ENCODE results near the gene ETV5. TPM values are rescaled to one million over a fixed set of nuclear protein-coding genes. Genes with fewer than 3 reads are reported as not detected.

Gene ETV5
- total and polyA plus RNA-seq, 9 of the 15 experiments (the other 6 are each of a cell fraction or from before 2014, with no cell fraction given), result 9.2 to 25.9 (median 15.9) TPM

DNA sequence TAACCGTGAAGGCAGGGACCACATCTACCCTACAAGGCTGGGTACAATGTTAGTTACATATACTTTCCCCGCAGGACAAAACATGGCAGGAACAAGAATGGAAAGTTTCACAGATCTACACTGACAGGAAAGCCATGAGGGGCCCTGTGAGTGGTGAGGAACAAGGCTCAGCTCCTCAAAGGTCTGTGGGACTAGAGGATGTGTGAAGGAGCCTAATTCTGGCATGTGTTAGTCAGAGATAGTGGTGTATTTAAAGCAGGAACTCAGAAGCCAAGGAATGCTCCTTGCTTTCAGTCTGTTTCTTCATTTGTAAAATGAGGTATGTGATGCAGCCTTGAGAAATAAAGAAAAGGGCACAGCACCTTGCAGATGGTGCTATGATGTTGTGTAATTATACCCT, 25.1 kb downstream of the ETV5 start:
- no peaks in the 10 kb centered on the region for H4K20me1 ChIP-seq (replicated peaks; ENCODE audit: control insufficient read depth, insufficient read depth, low read length)
- no peaks in the 10 kb centered on the region for H3K27me3 ChIP-seq (ENCODE audit: control insufficient read depth in 2 of 2, insufficient read depth in 2 of 2, low read length in 2 of 2)
- BruUV-seq (replicated peaks), result no TSS peak
- no peaks in the 10 kb centered on the region for H3K9me3 ChIP-seq (replicated peaks; ENCODE audit: control insufficient read depth, insufficient read depth, low read depth, low read length)
- H3K4me2 ChIP-seq (ENCODE audit: insufficient read depth, low read length), result no peak overlapping the region
- no peak overlapping the region for H2AFZ ChIP-seq (ENCODE audit: low read depth, low read length)
- POLR2A ChIA-PET, result interaction anchor here (0.7 to 1.0 kb wide), 2 partner anchors 16 to 27 kb away, joined by 3 read pairs; no protein-coding TSS in a partner anchor
- H3K36me3 ChIP-seq (ENCODE audit: control insufficient read depth, insufficient read depth, low read length), result peaks cover 6% of the 10 kb centered on the region; the same call in 2 of the 3 replicates
- H3K9ac ChIP-seq (ENCODE audit: insufficient read depth in 1 of 2, low read depth in 2 of 2, low read length in 2 of 2), result no peak overlapping the region
- CTCF ChIA-PET (ENCODE audit: low intra/inter-chr PET ratio), result no interaction called here
- H3K4me1 ChIP-seq (replicated peaks in 1 of 2; ENCODE audit: control insufficient read depth in 2 of 2, insufficient read depth in 2 of 2, low read length in 2 of 2), result no peaks in the 10 kb centered on the region
- TF ChIP-seq ZC3H8 (IDR thresholded peaks at IDR 0.05) (no peak), XRCC4 (IDR thresholded peaks at IDR 0.05; ENCODE audit: extremely low read depth, insufficient read depth, insufficient read length) (no peak), ZNF277 (CRISPR knock-in tag; IDR thresholded peaks at IDR 0.05; ENCODE audit: borderline replicate concordance) (no peak), KDM1A (IDR thresholded peaks at IDR 0.05) (no peak), SAFB2 (IDR thresholded peaks at IDR 0.05; ENCODE audit: borderline replicate concordance, low read depth, low read length, severe bottlenecking) (no peak), ASH1L (IDR thresholded peaks at IDR 0.05; ENCODE audit: borderline replicate concordance, low read depth, partially characterized antibody) (no peak), RNF2 (IDR thresholded peaks at IDR 0.05) (no peak)
- TF ChIP-seq, protein P1, sequence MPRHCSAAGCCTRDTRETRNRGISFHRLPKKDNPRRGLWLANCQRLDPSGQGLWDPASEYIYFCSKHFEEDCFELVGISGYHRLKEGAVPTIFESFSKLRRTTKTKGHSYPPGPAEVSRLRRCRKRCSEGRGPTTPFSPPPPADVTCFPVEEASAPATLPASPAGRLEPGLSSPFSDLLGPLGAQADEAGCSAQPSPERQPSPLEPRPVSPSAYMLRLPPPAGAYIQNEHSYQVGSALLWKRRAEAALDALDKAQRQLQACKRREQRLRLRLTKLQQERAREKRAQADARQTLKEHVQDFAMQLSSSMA (CRISPR knock-in tag; IDR thresholded peaks at IDR 0.05), result no peak
- TF ChIP-seq, protein P2, sequence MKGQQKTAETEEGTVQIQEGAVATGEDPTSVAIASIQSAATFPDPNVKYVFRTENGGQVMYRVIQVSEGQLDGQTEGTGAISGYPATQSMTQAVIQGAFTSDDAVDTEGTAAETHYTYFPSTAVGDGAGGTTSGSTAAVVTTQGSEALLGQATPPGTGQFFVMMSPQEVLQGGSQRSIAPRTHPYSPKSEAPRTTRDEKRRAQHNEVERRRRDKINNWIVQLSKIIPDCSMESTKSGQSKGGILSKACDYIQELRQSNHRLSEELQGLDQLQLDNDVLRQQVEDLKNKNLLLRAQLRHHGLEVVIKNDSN (CRISPR knock-in tag; IDR thresholded peaks at IDR 0.05), result no peak
- H3K79me2 ChIP-seq (ENCODE audit: control insufficient read depth, insufficient read depth, low read length), result no peaks in the 10 kb centered on the region
- in situ Hi-C loops (cut with MboI) (no loop called here), intact Hi-C loops (cut with micrococcal nuclease) (no loop called here)
- FAIRE-seq, result no peak
- 78% methylated on average over 2 of the region's 2 CpGs for WGBS (ENCODE audit: insufficient coverage, low coverage, missing lambda C conversion rate)
- no peak for ATAC-seq
- no peaks in the 10 kb centered on the region for H3K9me1 ChIP-seq (ENCODE audit: control insufficient read depth, insufficient read depth, low read length)
- no peak overlapping the region for H3K4me3 ChIP-seq
- no peak overlapping the region for H3K27ac ChIP-seq (ENCODE audit: extremely low read depth, low read depth, low read length)
- DNase-seq (ENCODE audit: extremely low read depth in 1 of 4, low spot score in 3 of 4), result no peak

Measured in K562 (cell line).